Panc1 (cell line): ENCODE results near the gene CATSPERZ. TPM values are rescaled to one million over a fixed set of nuclear protein-coding genes. Genes with fewer than 3 reads are reported as not detected.

ENCODE experiments used
- ATAC-seq: fragments of 200-7000 bp; cut with Tn5 transposase; 2 replicates; pipeline ENCODE4 v1.9.1; 2020; ENCODE audit warnings: mild to moderate bottlenecking, moderate library complexity
- BruUV-seq: library from RNA; stranded (reverse); fragments of 400-500 nt; replicated peaks from 2 replicates; lab custom pipeline; 2021; lab: Mats Ljungman, UMichigan
- CTCF ChIA-PET: fragments of 300-600 bp; sonication (Branson Sonifier 250); formaldehyde crosslinking; loops from one replicate; lab custom pipeline; 2022; ENCODE audit warnings: antibody characterized with exemption; lab: Charles Lee
- POLR2A ChIA-PET: fragments of 300-600 bp; sonication (Branson Sonifier 250); formaldehyde crosslinking; loops from one replicate; lab custom pipeline; 2022; ENCODE audit warnings: antibody characterized with exemption; lab: Charles Lee
- DNase-seq: peaks from one replicate; pipeline ENCODE4 v3.0.0-alpha.2; 2010; ENCODE audit warnings: low read depth, low spot score
- H3K27ac ChIP-seq: 2 replicates; pipeline ENCODE4 v1.5.1; 2011; ENCODE audit warnings: mild to moderate bottlenecking, low read length, inconsistent platforms
- H3K27me3 ChIP-seq: fragments of 200-500 bp; sonication (Bioruptor generic); 2 replicates; pipeline ENCODE4 v1.6.0; 2014; ENCODE audit warnings: low read length, inconsistent platforms; ENCODE audit not compliant: control insufficient read depth, insufficient read depth
- H3K36me3 ChIP-seq: fragments of 200-500 bp; sonication (Bioruptor generic); 2 replicates; pipeline ENCODE4 v1.5.1; 2014; ENCODE audit warnings: inconsistent platforms, mild to moderate bottlenecking, low read length, moderate library complexity; ENCODE audit not compliant: control insufficient read depth, insufficient read depth
- H3K4me1 ChIP-seq: 2 replicates; pipeline ENCODE4 v1.5.1; 2011; ENCODE audit warnings: inconsistent platforms, mild to moderate bottlenecking, low read length, moderate library complexity; ENCODE audit not compliant: control insufficient read depth, insufficient read depth
- H3K4me3 ChIP-seq, 2 experiments: 2 replicates each; pipeline ENCODE4 v1.5.1; 2011 to 2012; ENCODE audit warnings: low read depth in 2 of 2, low read length in 2 of 2, mild to moderate bottlenecking in 2 of 2, inconsistent platforms in 1 of 2, moderate library complexity in 1 of 2
- H3K9me3 ChIP-seq: fragments of 200-500 bp; sonication (Bioruptor generic); 2 replicates; pipeline ENCODE4 v1.5.1; 2014; ENCODE audit warnings: low read depth, mild to moderate bottlenecking, inconsistent platforms, low read length, moderate library complexity; ENCODE audit not compliant: control insufficient read depth, insufficient read depth
- POLR2AphosphoS5 ChIP-seq: IDR thresholded peaks from 2 replicates; pipeline ENCODE4 v1.6.1; 2012; ENCODE audit warnings: mild to moderate bottlenecking, low read depth, low read length, moderate library complexity
- SIN3A ChIP-seq: IDR thresholded peaks from 2 replicates; pipeline ENCODE4 v1.6.1; 2012; ENCODE audit warnings: low read depth, mild to moderate bottlenecking, low read length, moderate library complexity, borderline replicate concordance; ENCODE audit not compliant: insufficient read depth
- TCF7L2 ChIP-seq: IDR thresholded peaks from 2 replicates; pipeline ENCODE4 v1.6.1; 2011; ENCODE audit warnings: mild to moderate bottlenecking, low read depth, low read length, inconsistent platforms
- in situ Hi-C: cut with HindIII; loops from 2 replicates; pipeline ENCODE4 v1.10.0; 2016; ENCODE audit warnings: low sequenced_read_pairs, low pct_unique_long_range_greater_than_20kb
- intact Hi-C: fragments of 100-400 bp; cut with micrococcal nuclease; formaldehyde crosslinking; loops from one replicate; pipeline ENCODE4 v1.10.0; 2022; ENCODE audit not compliant: unreplicated experiment
- total RNA-seq: library from RNA; stranded (reverse); gene quantifications from one replicate; pipeline ENCODE4 v1.2.1, GENCODE V29; 2021; ENCODE audit not compliant: unreplicated experiment
- TF ChIP-seq, protein P1 (sequence below): fragments of 450-650 bp; IDR thresholded peaks from 2 replicates; pipeline ENCODE4 v1.5.1; 2017; ENCODE audit warnings: mild to moderate bottlenecking
- TF ChIP-seq, protein P2 (sequence below), 2 experiments: IDR thresholded peaks; 2 replicates each; pipeline ENCODE4 v1.6.1; 2011 to 2012; ENCODE audit warnings: low read depth in 2 of 2, control low read depth in 1 of 2, low read length in 1 of 2, mild to moderate bottlenecking in 1 of 2, moderate library complexity in 1 of 2; ENCODE audit not compliant: insufficient read depth in 1 of 2

Gene CATSPERZ
- total RNA-seq, 1 experiment from 2014 or later: 0.64 TPM

DNA sequence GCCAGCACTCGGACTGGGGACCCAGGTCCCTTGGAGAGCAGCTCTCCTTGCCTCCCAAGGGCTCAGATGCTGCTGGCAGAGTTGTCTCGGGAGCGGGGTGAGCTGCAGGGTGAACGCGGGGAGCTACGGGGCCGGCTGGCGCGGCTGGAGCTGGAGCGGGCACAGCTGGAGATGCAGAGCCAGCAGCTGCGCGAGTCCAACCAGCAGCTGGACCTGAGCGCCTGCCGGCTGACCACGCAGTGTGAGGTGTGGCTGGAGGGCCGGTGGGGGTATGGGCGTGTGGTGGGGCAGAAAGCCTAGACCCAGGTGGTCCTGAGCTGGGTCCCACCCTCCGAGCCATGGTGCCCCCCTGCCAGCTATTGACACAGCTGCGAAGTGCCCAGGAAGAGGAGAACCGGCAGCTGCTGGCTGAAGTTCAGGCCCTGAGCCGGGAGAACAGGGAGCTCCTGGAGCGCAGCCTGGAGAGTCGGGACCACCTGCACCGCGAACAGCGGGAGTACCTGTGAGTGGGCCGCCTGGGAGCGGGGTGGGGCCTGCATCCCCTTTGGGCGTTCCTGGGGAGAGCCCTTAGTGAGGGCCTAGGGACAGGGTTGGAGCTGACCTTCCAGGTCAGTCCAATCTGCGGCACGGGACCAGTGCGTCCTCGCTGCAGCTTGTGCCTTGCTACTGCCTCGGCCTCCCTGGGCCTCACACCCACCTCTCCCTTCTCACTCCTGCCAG lies 53.0 kb downstream of the CATSPERZ start:
- Histone ChIP-seq H3K4me1 (peaks cover 53% of the 10 kb centered on the region), H3K27ac (no peak overlapping the region), H3K9me3 (no peaks in the 10 kb centered on the region), H3K36me3 (no peaks in the 10 kb centered on the region), H3K4me3 (no peak overlapping the region), H3K27me3 (no peaks in the 10 kb centered on the region)
- in situ Hi-C loops: no loop called here
- ChIA-PET POLR2A (interaction anchor here (0.5 to 0.6 kb wide), 5 partner anchors 11 to 74 kb away, joined by 3 to 7 read pairs (median 4); no protein-coding TSS in a partner anchor), CTCF (interaction anchor here (0.5 to 2.4 kb wide), 4 partner anchors 11 to 38 kb away, joined by 3 to 16 read pairs (median 10); partner anchors contain the start of genes PRDX5 and TRMT112)
- TF ChIP-seq, protein P1, sequence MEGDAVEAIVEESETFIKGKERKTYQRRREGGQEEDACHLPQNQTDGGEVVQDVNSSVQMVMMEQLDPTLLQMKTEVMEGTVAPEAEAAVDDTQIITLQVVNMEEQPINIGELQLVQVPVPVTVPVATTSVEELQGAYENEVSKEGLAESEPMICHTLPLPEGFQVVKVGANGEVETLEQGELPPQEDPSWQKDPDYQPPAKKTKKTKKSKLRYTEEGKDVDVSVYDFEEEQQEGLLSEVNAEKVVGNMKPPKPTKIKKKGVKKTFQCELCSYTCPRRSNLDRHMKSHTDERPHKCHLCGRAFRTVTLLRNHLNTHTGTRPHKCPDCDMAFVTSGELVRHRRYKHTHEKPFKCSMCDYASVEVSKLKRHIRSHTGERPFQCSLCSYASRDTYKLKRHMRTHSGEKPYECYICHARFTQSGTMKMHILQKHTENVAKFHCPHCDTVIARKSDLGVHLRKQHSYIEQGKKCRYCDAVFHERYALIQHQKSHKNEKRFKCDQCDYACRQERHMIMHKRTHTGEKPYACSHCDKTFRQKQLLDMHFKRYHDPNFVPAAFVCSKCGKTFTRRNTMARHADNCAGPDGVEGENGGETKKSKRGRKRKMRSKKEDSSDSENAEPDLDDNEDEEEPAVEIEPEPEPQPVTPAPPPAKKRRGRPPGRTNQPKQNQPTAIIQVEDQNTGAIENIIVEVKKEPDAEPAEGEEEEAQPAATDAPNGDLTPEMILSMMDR: no peak
- no peak for TF ChIP-seq SIN3A
- TF ChIP-seq POLR2AphosphoS5: no peak
- TF ChIP-seq, protein P2, sequence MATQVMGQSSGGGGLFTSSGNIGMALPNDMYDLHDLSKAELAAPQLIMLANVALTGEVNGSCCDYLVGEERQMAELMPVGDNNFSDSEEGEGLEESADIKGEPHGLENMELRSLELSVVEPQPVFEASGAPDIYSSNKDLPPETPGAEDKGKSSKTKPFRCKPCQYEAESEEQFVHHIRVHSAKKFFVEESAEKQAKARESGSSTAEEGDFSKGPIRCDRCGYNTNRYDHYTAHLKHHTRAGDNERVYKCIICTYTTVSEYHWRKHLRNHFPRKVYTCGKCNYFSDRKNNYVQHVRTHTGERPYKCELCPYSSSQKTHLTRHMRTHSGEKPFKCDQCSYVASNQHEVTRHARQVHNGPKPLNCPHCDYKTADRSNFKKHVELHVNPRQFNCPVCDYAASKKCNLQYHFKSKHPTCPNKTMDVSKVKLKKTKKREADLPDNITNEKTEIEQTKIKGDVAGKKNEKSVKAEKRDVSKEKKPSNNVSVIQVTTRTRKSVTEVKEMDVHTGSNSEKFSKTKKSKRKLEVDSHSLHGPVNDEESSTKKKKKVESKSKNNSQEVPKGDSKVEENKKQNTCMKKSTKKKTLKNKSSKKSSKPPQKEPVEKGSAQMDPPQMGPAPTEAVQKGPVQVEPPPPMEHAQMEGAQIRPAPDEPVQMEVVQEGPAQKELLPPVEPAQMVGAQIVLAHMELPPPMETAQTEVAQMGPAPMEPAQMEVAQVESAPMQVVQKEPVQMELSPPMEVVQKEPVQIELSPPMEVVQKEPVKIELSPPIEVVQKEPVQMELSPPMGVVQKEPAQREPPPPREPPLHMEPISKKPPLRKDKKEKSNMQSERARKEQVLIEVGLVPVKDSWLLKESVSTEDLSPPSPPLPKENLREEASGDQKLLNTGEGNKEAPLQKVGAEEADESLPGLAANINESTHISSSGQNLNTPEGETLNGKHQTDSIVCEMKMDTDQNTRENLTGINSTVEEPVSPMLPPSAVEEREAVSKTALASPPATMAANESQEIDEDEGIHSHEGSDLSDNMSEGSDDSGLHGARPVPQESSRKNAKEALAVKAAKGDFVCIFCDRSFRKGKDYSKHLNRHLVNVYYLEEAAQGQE (IDR thresholded peaks at IDR 0.05; ENCODE audit: insufficient read depth in 1 of 2, low read depth in 2 of 2, low read length in 1 of 2): no peak
- no peak for TF ChIP-seq TCF7L2
- no peak for DNase-seq
- intact Hi-C loops: no loop called here
- BruUV-seq: no TSS peak
- ATAC-seq: no peak

DNA sequence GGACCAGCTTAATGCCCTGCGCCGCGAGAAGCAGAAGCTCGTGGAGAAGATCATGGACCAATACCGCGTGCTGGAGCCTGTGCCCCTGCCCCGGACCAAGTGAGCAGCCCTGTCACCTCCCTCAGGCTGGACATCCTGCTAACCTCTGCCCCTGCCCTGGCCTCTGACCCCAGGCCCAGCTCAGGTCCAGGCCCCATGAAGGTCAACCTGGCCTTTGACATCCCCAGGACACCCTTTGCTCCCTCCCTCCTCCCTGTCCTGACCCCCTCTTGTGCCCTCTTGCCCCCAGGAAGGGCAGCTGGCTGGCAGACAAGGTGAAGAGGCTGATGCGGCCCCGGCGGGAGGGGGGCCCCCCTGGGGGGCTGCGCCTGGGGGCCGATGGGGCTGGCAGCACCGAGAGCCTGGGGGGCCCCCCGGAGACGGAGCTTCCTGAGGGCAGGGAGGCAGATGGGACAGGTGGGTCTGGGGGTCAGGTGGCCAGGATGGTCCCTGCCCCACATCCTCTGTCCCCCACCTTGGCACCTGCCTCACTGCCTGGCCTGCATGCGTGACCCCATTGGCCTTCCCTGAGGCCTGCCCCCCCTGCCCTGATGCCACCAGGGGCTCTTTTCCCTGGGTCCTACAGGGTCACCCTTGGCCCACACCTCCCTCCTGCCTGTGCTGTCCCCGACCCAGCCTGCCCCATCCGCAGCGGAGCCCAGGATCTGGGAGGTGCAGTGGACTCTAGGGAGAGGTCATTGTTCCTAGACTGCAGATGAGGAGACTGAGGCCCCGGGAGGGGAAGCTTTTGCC lies 53.8 kb downstream of the CATSPERZ start:
- no peaks in the 10 kb centered on the region for H3K9me3 ChIP-seq
- ChIA-PET CTCF (interaction anchor here (0.5 to 3.7 kb wide), 10 partner anchors 8 to 95 kb away, joined by 5 to 33 read pairs (median 10); partner anchors contain the start of genes ESRRA, PRDX5 and TRMT112), POLR2A (interaction anchor here (0.6 kb wide), 3 partner anchors 36 to 54 kb away, joined by 3 to 7 read pairs (median 3); partner anchors contain the start of gene CATSPERZ)
- in situ Hi-C loops: no loop called here
- H3K27ac ChIP-seq: peak overlapping the region; percentile 52; the same call in 1 of the 2 replicates
- H3K4me3 ChIP-seq: no peak overlapping the region
- peaks cover 50% of the 10 kb centered on the region for H3K4me1 ChIP-seq
- no peaks in the 10 kb centered on the region for H3K36me3 ChIP-seq
- no peak for ATAC-seq
- TF ChIP-seq, protein P2 (IDR thresholded peaks at IDR 0.05; ENCODE audit: insufficient read depth in 1 of 2, low read depth in 2 of 2, low read length in 1 of 2): no peak
- TF ChIP-seq POLR2AphosphoS5 (no peak), SIN3A (no peak), TCF7L2 (no peak)
- TF ChIP-seq, protein P1: no peak
- DNase-seq: no peak
- no peaks in the 10 kb centered on the region for H3K27me3 ChIP-seq
- no TSS peak for BruUV-seq
- intact Hi-C loops: no loop called here
